Adipose tissue (tissue), 3 donors: ENCODE measurements around the gene POGLUT2. TPM values are rescaled to one million over a fixed set of nuclear protein-coding genes. Genes with fewer than 3 reads are reported as not detected.
A peak's percentile ranks its signal among the peaks of the same experiment; 100 is the strongest.

ENCODE experiments used
- H3K27ac ChIP-seq: one replicate; pipeline ENCODE4 v1.5.1; 2013; ENCODE audit warnings: low read depth, low read length
- WGBS, 3 donors: extraction: QIAGEN DNeasy Blood & Tissue Kit; methylation state at CpG; one replicate each; pipeline ENCODE4 v1.1.7; 2013; 5-methylcytosine and 5-hydroxymethylcytosine counted together
- polyA plus RNA-seq, 3 donors: library from polyadenylated mRNA; stranded (reverse); fragments of 200-250 nt; gene quantifications; one replicate each; pipeline ENCODE4 v1.2.3, GENCODE V29; 2013
- donor health status: healthy with polysubstance abuse.
- donor health status: Bipolar disorder and iron deficiency.
- donor health status: healthy.

The POGLUT2 gene
- polyA plus RNA-seq: 1 to 10 TPM; 1.3 to 6.1 (median 2.9) TPM

- 0 to 1% (median 0%) methylated on average over 72 of the region's 72 CpGs for WGBS, 3 donors
- no peak within 1 kb of the TSS for H3K27ac ChIP-seq
Observed at GRCh38 chr13:102798581-102799425, at the start of gene POGLUT2, which contains the start of gene BIVM. TSS of gene POGLUT2 (minus strand) at chr13:102798976. CDS start at chr13:102798670, 306 bp downstream. TSS of gene BIVM (plus strand) at chr13:102799119. CDS start at chr13:102807268, 8,149 bp downstream.

- 12 to 25% (median 21%) methylated on average over 12 of the region's 12 CpGs for WGBS, 3 donors
- no peak overlapping the region for H3K27ac ChIP-seq
Observed at GRCh38 chr13:102847272-102848234, 48.8 kb upstream of the POGLUT2 start.

- WGBS, 3 donors: 0 to 1% (median 0%) methylated on average over 31 of the region's 31 CpGs
- H3K27ac ChIP-seq: peak overlapping the region; percentile 84
Observed at GRCh38 chr13:102846261-102847015, 47.7 kb upstream of the POGLUT2 start.

- WGBS, 3 donors: 0 to 1% (median 0%) methylated on average over 49 of the region's 49 CpGs
- peak within 1 kb of the TSS; percentile 86 for H3K27ac ChIP-seq
Observed at GRCh38 chr13:102845630-102846260, 47.0 kb upstream of the POGLUT2 start, which contains the start of gene ERCC5. TSS of gene ERCC5 (plus strand) at chr13:102846032. CDS start at chr13:102846267, 235 bp downstream.

GRCh38 chr13:102845289-102845629, 46.5 kb upstream of the POGLUT2 start:
- WGBS, 3 donors: 1 to 4% (median 2%) methylated on average over 13 of the region's 13 CpGs
- H3K27ac ChIP-seq: peak overlapping the region; percentile 86

- 79 to 89% (median 88%) methylated on average over 5 of the region's 5 CpGs for WGBS, 3 donors
- H3K27ac ChIP-seq: no peak overlapping the region
Observed at GRCh38 chr13:102839462-102839861, 40.7 kb upstream of the POGLUT2 start.

GRCh38 chr13:102838982-102839381, 40.2 kb upstream of the POGLUT2 start:
- H3K27ac ChIP-seq: no peak overlapping the region
- WGBS, 3 donors: 44 to 48% (median 47%) methylated on average over 4 of the region's 4 CpGs

- 79 to 84% (median 82%) methylated on average over 1 of the region's 1 CpG for WGBS, 3 donors
- H3K27ac ChIP-seq: no peak overlapping the region
Observed at GRCh38 chr13:102838273-102838672, 39.5 kb upstream of the POGLUT2 start.

- 92 to 96% (median 92%) methylated on average over 4 of the region's 4 CpGs for WGBS, 3 donors
- no peak overlapping the region for H3K27ac ChIP-seq
Observed at GRCh38 chr13:102836471-102836870, 37.7 kb upstream of the POGLUT2 start.

GRCh38 chr13:102830646-102831045, 31.9 kb upstream of the POGLUT2 start:
- 26 to 37% (median 33%) methylated on average over 4 of the region's 4 CpGs for WGBS, 3 donors

GRCh38 chr13:102825921-102826706, 27.3 kb upstream of the POGLUT2 start:
- 69 to 85% (median 73%) methylated on average over 8 of the region's 8 CpGs for WGBS, 3 donors
- H3K27ac ChIP-seq: no peak overlapping the region

More at GRCh38 chr13:102830646-102831045, 31.9 kb upstream of the POGLUT2 start:
- H3K27ac ChIP-seq: no peak overlapping the region

- no peak overlapping the region for H3K27ac ChIP-seq
- WGBS, 3 donors: 94 to 97% (median 95%) methylated on average over 4 of the region's 4 CpGs
Observed at GRCh38 chr13:102825400-102825799, 26.6 kb upstream of the POGLUT2 start.

GRCh38 chr13:102817907-102818306, 19.1 kb upstream of the POGLUT2 start:
- no peak overlapping the region for H3K27ac ChIP-seq

GRCh38 chr13:102817241-102817640, 18.5 kb upstream of the POGLUT2 start:
- 85 to 95% (median 93%) methylated on average over 1 of the region's 1 CpG for WGBS, 3 donors
- no peak overlapping the region for H3K27ac ChIP-seq

- no peak overlapping the region for H3K27ac ChIP-seq
- WGBS, 3 donors: 73 to 93% (median 85%) methylated on average over 4 of the region's 4 CpGs
Observed at GRCh38 chr13:102816708-102817107, 17.9 kb upstream of the POGLUT2 start.

GRCh38 chr13:102815788-102816187, 17.0 kb upstream of the POGLUT2 start:
- no peak overlapping the region for H3K27ac ChIP-seq
- 89 to 92% (median 91%) methylated on average over 5 of the region's 5 CpGs for WGBS, 3 donors

- 75 to 88% (median 80%) methylated on average over 6 of the region's 6 CpGs for WGBS, 3 donors
Observed at GRCh38 chr13:102814793-102815192, 16.0 kb upstream of the POGLUT2 start.

More at GRCh38 chr13:102814793-102815192, 16.0 kb upstream of the POGLUT2 start:
- no peak overlapping the region for H3K27ac ChIP-seq
